A172 (cell line): ENCODE data around the gene DNM3. TPM values are rescaled to one million over a fixed set of nuclear protein-coding genes. Genes with fewer than 3 reads are reported as not detected.
"Not testable (repeated sequence)": the region's sequence is repeated elsewhere in the genome, so short reads cannot be mapped to it uniquely, and the experiment has no call there.

Experiments
- DNase-seq: peaks from one replicate; pipeline ENCODE4 v3.0.0-alpha.2; 2015; ENCODE audit warnings: low spot score
- total RNA-seq: library from RNA; depleted of rRNA; stranded (reverse); fragments of >200 nt; shearing (Covaris generic); gene quantifications from 2 replicates; pipeline ENCODE4 v1.2.3, GENCODE V29; 2014

The DNM3 gene
- total RNA-seq, 1 experiment from 2014 or later = 0.90 TPM

- DNase-seq = peak; percentile 57
These were observed 518.2 kb downstream of the DNM3 start for GRCh38 chr1:172359491-172359999.

- no peak for DNase-seq
These were observed 519.2 kb downstream of the DNM3 start for GRCh38 chr1:172360511-172360910.

- DNase-seq = no peak
These were observed 519.7 kb downstream of the DNM3 start for GRCh38 chr1:172360985-172361384.

- no peak for DNase-seq
These were observed 522.6 kb downstream of the DNM3 start for GRCh38 chr1:172363852-172364251.

- DNase-seq = not testable (repeated sequence)
These were observed 530.3 kb downstream of the DNM3 start for GRCh38 chr1:172371646-172372045.

- no peak for DNase-seq
These were observed 532.6 kb downstream of the DNM3 start for GRCh38 chr1:172373864-172374263.

GRCh38 chr1:172375211-172375631 lies 533.9 kb downstream of the DNM3 start:
- DNase-seq = no peak

- no peak for DNase-seq
These were observed 535.1 kb downstream of the DNM3 start for GRCh38 chr1:172376431-172376830.

GRCh38 chr1:172377565-172377964 lies 536.3 kb downstream of the DNM3 start:
- DNase-seq = no peak

- no peak for DNase-seq
These were observed 536.9 kb downstream of the DNM3 start for GRCh38 chr1:172378109-172378760.

- peak; percentile 44 for DNase-seq
These were observed 539.3 kb downstream of the DNM3 start for GRCh38 chr1:172380441-172381244.

- DNase-seq = no peak
These were observed 540.6 kb downstream of the DNM3 start for GRCh38 chr1:172381946-172382345.

GRCh38 chr1:172382406-172382805 lies 541.1 kb downstream of the DNM3 start:
- no peak for DNase-seq

- no peak for DNase-seq
These were observed 541.7 kb downstream of the DNM3 start for GRCh38 chr1:172382990-172383389.

GRCh38 chr1:172383536-172383935 lies 542.2 kb downstream of the DNM3 start:
- DNase-seq = peak; percentile 63

- DNase-seq = no peak
These were observed 543.4 kb downstream of the DNM3 start for GRCh38 chr1:172384656-172385055.

- DNase-seq = no peak
These were observed 544.7 kb downstream of the DNM3 start for GRCh38 chr1:172386046-172386445.

GRCh38 chr1:172388490-172388889 lies 547.2 kb downstream of the DNM3 start:
- no peak for DNase-seq

- no peak for DNase-seq
These were observed 549.0 kb downstream of the DNM3 start for GRCh38 chr1:172390301-172390682.

- no peak for DNase-seq
These were observed 549.6 kb downstream of the DNM3 start for GRCh38 chr1:172390683-172391551.

GRCh38 chr1:172391976-172392375 lies 550.7 kb downstream of the DNM3 start:
- no peak for DNase-seq

- DNase-seq = no peak
These were observed 552.1 kb downstream of the DNM3 start for GRCh38 chr1:172393354-172393753.
